ENCODE data around the gene GPR37L1.

DNA sequence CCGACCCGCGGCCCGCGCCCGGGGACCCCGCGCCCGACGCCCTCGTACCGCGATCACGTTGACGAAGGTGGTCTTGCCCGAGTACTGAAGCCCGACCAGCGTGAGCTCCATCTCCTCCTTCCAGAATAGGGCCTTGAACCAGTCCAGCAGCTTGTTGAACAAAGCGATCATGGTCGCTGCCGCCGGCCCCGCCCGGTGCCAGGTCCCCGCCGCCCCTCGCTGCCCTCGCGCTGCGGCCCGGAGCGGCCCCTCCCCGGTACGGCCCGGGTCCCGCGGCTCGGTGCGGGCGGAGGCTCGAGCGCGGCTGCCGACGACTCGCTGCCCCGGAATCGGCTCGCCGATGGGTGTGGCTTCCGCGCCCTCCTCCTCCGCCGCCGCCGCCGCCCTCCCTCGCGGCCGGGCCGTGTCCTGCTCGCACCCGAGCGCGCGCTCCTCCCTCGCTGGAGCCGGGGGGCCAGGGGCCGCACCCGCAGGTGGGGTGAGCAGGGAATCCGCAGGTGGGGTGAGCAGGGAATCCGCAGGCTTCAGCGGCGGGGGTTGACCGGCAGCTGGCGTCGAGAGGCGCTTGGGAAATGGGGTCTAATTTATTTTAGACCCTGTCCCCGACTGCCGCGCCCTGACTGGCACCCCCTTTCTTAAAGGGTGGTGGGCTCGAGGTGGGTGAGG lies 21.8 kb downstream of the GPR37L1 start, which contains the start of gene ARL8A:
- TF ChIP-seq, protein P1, sequence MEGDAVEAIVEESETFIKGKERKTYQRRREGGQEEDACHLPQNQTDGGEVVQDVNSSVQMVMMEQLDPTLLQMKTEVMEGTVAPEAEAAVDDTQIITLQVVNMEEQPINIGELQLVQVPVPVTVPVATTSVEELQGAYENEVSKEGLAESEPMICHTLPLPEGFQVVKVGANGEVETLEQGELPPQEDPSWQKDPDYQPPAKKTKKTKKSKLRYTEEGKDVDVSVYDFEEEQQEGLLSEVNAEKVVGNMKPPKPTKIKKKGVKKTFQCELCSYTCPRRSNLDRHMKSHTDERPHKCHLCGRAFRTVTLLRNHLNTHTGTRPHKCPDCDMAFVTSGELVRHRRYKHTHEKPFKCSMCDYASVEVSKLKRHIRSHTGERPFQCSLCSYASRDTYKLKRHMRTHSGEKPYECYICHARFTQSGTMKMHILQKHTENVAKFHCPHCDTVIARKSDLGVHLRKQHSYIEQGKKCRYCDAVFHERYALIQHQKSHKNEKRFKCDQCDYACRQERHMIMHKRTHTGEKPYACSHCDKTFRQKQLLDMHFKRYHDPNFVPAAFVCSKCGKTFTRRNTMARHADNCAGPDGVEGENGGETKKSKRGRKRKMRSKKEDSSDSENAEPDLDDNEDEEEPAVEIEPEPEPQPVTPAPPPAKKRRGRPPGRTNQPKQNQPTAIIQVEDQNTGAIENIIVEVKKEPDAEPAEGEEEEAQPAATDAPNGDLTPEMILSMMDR (IDR thresholded peaks at IDR 0.05 in 2 of 3, conservative IDR thresholded peaks at IDR 0.05 in 1 of 3; ENCODE audit: control insufficient read depth in 2 of 3, extremely low read depth in 1 of 3, insufficient read depth in 1 of 3, low read depth in 3 of 3, low read length in 3 of 3) = no peak
- TF ChIP-seq POLR2A (IDR thresholded peaks at IDR 0.05; ENCODE audit: low read depth, low read length) = peak; percentile 71
- TF ChIP-seq, protein P2, sequence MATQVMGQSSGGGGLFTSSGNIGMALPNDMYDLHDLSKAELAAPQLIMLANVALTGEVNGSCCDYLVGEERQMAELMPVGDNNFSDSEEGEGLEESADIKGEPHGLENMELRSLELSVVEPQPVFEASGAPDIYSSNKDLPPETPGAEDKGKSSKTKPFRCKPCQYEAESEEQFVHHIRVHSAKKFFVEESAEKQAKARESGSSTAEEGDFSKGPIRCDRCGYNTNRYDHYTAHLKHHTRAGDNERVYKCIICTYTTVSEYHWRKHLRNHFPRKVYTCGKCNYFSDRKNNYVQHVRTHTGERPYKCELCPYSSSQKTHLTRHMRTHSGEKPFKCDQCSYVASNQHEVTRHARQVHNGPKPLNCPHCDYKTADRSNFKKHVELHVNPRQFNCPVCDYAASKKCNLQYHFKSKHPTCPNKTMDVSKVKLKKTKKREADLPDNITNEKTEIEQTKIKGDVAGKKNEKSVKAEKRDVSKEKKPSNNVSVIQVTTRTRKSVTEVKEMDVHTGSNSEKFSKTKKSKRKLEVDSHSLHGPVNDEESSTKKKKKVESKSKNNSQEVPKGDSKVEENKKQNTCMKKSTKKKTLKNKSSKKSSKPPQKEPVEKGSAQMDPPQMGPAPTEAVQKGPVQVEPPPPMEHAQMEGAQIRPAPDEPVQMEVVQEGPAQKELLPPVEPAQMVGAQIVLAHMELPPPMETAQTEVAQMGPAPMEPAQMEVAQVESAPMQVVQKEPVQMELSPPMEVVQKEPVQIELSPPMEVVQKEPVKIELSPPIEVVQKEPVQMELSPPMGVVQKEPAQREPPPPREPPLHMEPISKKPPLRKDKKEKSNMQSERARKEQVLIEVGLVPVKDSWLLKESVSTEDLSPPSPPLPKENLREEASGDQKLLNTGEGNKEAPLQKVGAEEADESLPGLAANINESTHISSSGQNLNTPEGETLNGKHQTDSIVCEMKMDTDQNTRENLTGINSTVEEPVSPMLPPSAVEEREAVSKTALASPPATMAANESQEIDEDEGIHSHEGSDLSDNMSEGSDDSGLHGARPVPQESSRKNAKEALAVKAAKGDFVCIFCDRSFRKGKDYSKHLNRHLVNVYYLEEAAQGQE (IDR thresholded peaks at IDR 0.05; ENCODE audit: low read depth, low read length) = no peak
- TF ChIP-seq JUNB (IDR thresholded peaks at IDR 0.05) = no peak
- no peak for TF ChIP-seq MEF2B (IDR thresholded peaks at IDR 0.05; ENCODE audit: partially characterized antibody, poor library complexity, severe bottlenecking)
- TF ChIP-seq EZH2 (IDR thresholded peaks at IDR 0.05; ENCODE audit: borderline replicate concordance, control insufficient read depth, low read depth, low read length) = no peak
- TF ChIP-seq NBN (IDR thresholded peaks at IDR 0.05) = no peak
- no peak for TF ChIP-seq ZNF384 (IDR thresholded peaks at IDR 0.05; ENCODE audit: borderline replicate concordance, low read depth, low read length)
- TF ChIP-seq, protein P3, sequence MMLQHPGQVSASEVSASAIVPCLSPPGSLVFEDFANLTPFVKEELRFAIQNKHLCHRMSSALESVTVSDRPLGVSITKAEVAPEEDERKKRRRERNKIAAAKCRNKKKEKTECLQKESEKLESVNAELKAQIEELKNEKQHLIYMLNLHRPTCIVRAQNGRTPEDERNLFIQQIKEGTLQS (IDR thresholded peaks at IDR 0.05; ENCODE audit: borderline replicate concordance, extremely low read depth, low read depth, low read length) = no peak
- TF ChIP-seq, protein P4, sequence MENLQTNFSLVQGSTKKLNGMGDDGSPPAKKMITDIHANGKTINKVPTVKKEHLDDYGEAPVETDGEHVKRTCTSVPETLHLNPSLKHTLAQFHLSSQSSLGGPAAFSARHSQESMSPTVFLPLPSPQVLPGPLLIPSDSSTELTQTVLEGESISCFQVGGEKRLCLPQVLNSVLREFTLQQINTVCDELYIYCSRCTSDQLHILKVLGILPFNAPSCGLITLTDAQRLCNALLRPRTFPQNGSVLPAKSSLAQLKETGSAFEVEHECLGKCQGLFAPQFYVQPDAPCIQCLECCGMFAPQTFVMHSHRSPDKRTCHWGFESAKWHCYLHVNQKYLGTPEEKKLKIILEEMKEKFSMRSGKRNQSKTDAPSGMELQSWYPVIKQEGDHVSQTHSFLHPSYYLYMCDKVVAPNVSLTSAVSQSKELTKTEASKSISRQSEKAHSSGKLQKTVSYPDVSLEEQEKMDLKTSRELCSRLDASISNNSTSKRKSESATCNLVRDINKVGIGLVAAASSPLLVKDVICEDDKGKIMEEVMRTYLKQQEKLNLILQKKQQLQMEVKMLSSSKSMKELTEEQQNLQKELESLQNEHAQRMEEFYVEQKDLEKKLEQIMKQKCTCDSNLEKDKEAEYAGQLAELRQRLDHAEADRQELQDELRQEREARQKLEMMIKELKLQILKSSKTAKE (IDR thresholded peaks at IDR 0.05; ENCODE audit: low read depth, poor library complexity, severe bottlenecking) = no peak
- TF ChIP-seq ESRRA (IDR thresholded peaks at IDR 0.05; ENCODE audit: low read length) = no peak
- TF ChIP-seq, protein P5, sequence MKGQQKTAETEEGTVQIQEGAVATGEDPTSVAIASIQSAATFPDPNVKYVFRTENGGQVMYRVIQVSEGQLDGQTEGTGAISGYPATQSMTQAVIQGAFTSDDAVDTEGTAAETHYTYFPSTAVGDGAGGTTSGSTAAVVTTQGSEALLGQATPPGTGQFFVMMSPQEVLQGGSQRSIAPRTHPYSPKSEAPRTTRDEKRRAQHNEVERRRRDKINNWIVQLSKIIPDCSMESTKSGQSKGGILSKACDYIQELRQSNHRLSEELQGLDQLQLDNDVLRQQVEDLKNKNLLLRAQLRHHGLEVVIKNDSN (IDR thresholded peaks at IDR 0.05; ENCODE audit: borderline replicate concordance, extremely low read length, insufficient read depth, low read depth, low read length) = no peak
- TF ChIP-seq, protein P6, sequence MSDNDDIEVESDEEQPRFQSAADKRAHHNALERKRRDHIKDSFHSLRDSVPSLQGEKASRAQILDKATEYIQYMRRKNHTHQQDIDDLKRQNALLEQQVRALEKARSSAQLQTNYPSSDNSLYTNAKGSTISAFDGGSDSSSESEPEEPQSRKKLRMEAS (IDR thresholded peaks at IDR 0.05; ENCODE audit: low read depth, low read length) = no peak
